ENCODE results near the gene IL13. TPM values are rescaled to one million over a fixed set of nuclear protein-coding genes. Genes with fewer than 3 reads are reported as not detected.

IL13 gene
- total RNA-seq, 1 donor: not detected

GRCh38 chr5:132641241-132641723, 16.7 kb upstream of the IL13 start:
- DNase-seq (ENCODE audit: insufficient read length, low spot score, missing footprints): no peak
- Histone ChIP-seq H3K27ac (ENCODE audit: low read depth, low read length) (no peak overlapping the region), H3K4me2 (ENCODE audit: insufficient read depth, low read length) (no peak overlapping the region), H3K27me3 (ENCODE audit: insufficient read depth, low read length) (no peaks in the 10 kb centered on the region), H3K36me3 (ENCODE audit: insufficient read depth, low read length) (peaks cover 45% of the 10 kb centered on the region), H3K4me1 (ENCODE audit: insufficient read depth, low read length) (no peaks in the 10 kb centered on the region), H3K4me3 (ENCODE audit: insufficient read depth, low read length) (no peak overlapping the region), H3K9me3 (ENCODE audit: low read depth, low read length) (no peaks in the 10 kb centered on the region), H3K79me2 (ENCODE audit: insufficient read depth, low read length) (no peaks in the 10 kb centered on the region), H4K20me1 (ENCODE audit: insufficient read depth, low read length) (no peaks in the 10 kb centered on the region), H2AFZ (ENCODE audit: low read length) (no peak overlapping the region)
- TF ChIP-seq CTCF (IDR thresholded peaks at IDR 0.05; ENCODE audit: extremely low read depth, low read depth, low read length): no peak

GRCh38 chr5:132641841-132642240, 16.1 kb upstream of the IL13 start:
- Histone ChIP-seq H3K4me3 (ENCODE audit: insufficient read depth, low read length) (no peak overlapping the region), H2AFZ (ENCODE audit: low read length) (no peak overlapping the region), H3K9me3 (ENCODE audit: low read depth, low read length) (no peaks in the 10 kb centered on the region), H3K4me2 (ENCODE audit: insufficient read depth, low read length) (no peak overlapping the region), H3K4me1 (ENCODE audit: insufficient read depth, low read length) (no peaks in the 10 kb centered on the region), H3K79me2 (ENCODE audit: insufficient read depth, low read length) (no peaks in the 10 kb centered on the region), H3K27me3 (ENCODE audit: insufficient read depth, low read length) (no peaks in the 10 kb centered on the region), H4K20me1 (ENCODE audit: insufficient read depth, low read length) (no peaks in the 10 kb centered on the region), H3K27ac (ENCODE audit: low read depth, low read length) (no peak overlapping the region), H3K36me3 (ENCODE audit: insufficient read depth, low read length) (peaks cover 45% of the 10 kb centered on the region)
- no peak for TF ChIP-seq CTCF (IDR thresholded peaks at IDR 0.05; ENCODE audit: extremely low read depth, low read depth, low read length)
- no peak for DNase-seq (ENCODE audit: insufficient read length, low spot score, missing footprints)

DNA sequence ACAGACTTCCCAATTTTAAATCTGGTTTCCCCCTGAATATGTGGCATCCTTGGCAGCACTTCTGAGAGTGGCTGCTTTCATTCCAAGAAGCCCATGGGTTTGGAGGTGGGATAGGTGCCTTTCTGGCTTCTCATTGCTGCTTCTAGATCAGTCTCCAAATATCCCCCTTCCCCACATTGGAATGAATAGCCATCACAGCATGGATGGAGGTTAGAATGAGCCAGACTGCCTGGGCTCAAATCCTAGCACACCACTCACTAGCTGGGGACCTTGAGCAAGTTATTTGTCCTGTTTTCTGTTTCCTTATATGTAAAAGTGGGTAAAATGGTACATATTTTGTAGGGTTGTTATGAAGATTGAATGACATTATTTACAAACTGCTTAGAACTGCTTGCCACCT, 13.8 kb upstream of the IL13 start:
- DNase-seq (ENCODE audit: insufficient read length, low spot score, missing footprints): no peak
- H3K79me2 ChIP-seq (ENCODE audit: insufficient read depth, low read length): no peaks in the 10 kb centered on the region

More for the DNA sequence above, 13.8 kb upstream of the IL13 start:
- Histone ChIP-seq H3K4me2 (ENCODE audit: insufficient read depth, low read length) (no peak overlapping the region), H2AFZ (ENCODE audit: low read length) (no peak overlapping the region), H3K4me1 (ENCODE audit: insufficient read depth, low read length) (no peaks in the 10 kb centered on the region), H3K27me3 (ENCODE audit: insufficient read depth, low read length) (no peaks in the 10 kb centered on the region), H3K36me3 (ENCODE audit: insufficient read depth, low read length) (peaks cover 34% of the 10 kb centered on the region), H3K4me3 (ENCODE audit: insufficient read depth, low read length) (no peak overlapping the region), H3K27ac (ENCODE audit: low read depth, low read length) (no peak overlapping the region), H4K20me1 (ENCODE audit: insufficient read depth, low read length) (no peaks in the 10 kb centered on the region), H3K9me3 (ENCODE audit: low read depth, low read length) (no peaks in the 10 kb centered on the region)
- TF ChIP-seq CTCF (IDR thresholded peaks at IDR 0.05; ENCODE audit: extremely low read depth, low read depth, low read length): no peak

Data from osteoblast (primary cell).